Osteocyte (in vitro differentiated cells): ENCODE data around the gene EXOC5. TPM values are rescaled to one million over a fixed set of nuclear protein-coding genes. Genes with fewer than 3 reads are reported as not detected.

Experiments used
- DNase-seq: peaks from one replicate; pipeline ENCODE4 v3.0.0; 2021; ENCODE audit warnings: mixed read lengths; ENCODE audit not compliant: unreplicated experiment; ENCODE audit errors: extremely low spot score
- H3K27ac Mint-ChIP-seq: one replicate; pipeline ENCODE4 v1.8.0; 2021; ENCODE audit warnings: mild to moderate bottlenecking, mixed read lengths; ENCODE audit not compliant: unreplicated experiment
- H3K27me3 Mint-ChIP-seq: one replicate; pipeline ENCODE4 v1.8.0; 2021; ENCODE audit warnings: mixed read lengths; ENCODE audit not compliant: unreplicated experiment
- H3K36me3 Mint-ChIP-seq: one replicate; pipeline ENCODE4 v1.8.0; 2021; ENCODE audit warnings: mixed read lengths; ENCODE audit not compliant: unreplicated experiment
- H3K4me1 Mint-ChIP-seq: one replicate; pipeline ENCODE4 v1.8.0; 2021; ENCODE audit warnings: mixed read lengths; ENCODE audit not compliant: unreplicated experiment
- H3K4me3 Mint-ChIP-seq: one replicate; pipeline ENCODE4 v1.8.0; 2021; ENCODE audit warnings: mild to moderate bottlenecking, moderate library complexity, mixed read lengths; ENCODE audit not compliant: unreplicated experiment
- H3K9me3 Mint-ChIP-seq: one replicate; pipeline ENCODE4 v1.8.0; 2021; ENCODE audit warnings: mixed read lengths; ENCODE audit not compliant: unreplicated experiment
- CTCF ChIP-seq: fragments of 200-600 bp; sonication (generic); IDR thresholded peaks from 2 replicates; pipeline ENCODE4 v1.5.0; 2021; ENCODE audit warnings: antibody characterized with exemption, mild to moderate bottlenecking, moderate library complexity
- long read RNA-seq: library from polyadenylated mRNA; unstranded; transcript quantifications from one replicate; pipeline ENCODE4 v2.0.0, GENCODE V29; 2021
- total RNA-seq: library from RNA; stranded (reverse); gene quantifications from 2 replicates; pipeline ENCODE4 v1.2.1, GENCODE V29; 2021

EXOC5 gene
- 72.3 and 77.1 TPM in 2 replicates for total RNA-seq
- long read RNA-seq, full-length matches to known transcripts: 108 of 345 reads
- long read RNA-seq, partial matches to known transcripts: 211 of 345 reads
- long read RNA-seq, other reads (novel, unspliced or antisense): 26 of 345 reads

GRCh38 chr14:57268161-57269069 lies at the start of gene EXOC5, which contains the start of gene AP5M1:
EXOC5 (minus strand) TSS chr14:57268905; CDS start chr14:57268648, 257 bp downstream.
AP5M1 (plus strand) TSS chr14:57268971; CDS start chr14:57269315, 344 bp downstream.
- Mint-ChIP-seq H3K4me3 (peak within 1 kb of the TSS; percentile 93), H3K4me1 (peaks cover 44% of the 10 kb centered on the region), H3K27me3 (no peaks in the 10 kb centered on the region), H3K27ac (peak within 1 kb of the TSS; percentile 97), H3K36me3 (peaks cover 4% of the 10 kb centered on the region), H3K9me3 (no peaks in the 10 kb centered on the region)
- no peak for TF ChIP-seq CTCF
- peak; percentile 95 for DNase-seq

GRCh38 chr14:57317248-57317833 lies 48.6 kb upstream of the EXOC5 start:
- H3K27ac Mint-ChIP-seq: no peak overlapping the region
- no peak overlapping the region for H3K4me3 Mint-ChIP-seq
- peak; percentile 91 for TF ChIP-seq CTCF
- H3K27me3 Mint-ChIP-seq: peaks cover 24% of the 10 kb centered on the region
- no peaks in the 10 kb centered on the region for H3K4me1 Mint-ChIP-seq
- H3K36me3 Mint-ChIP-seq: no peaks in the 10 kb centered on the region
- no peaks in the 10 kb centered on the region for H3K9me3 Mint-ChIP-seq
- DNase-seq: peak; percentile 87

- TF ChIP-seq CTCF: no peak
- Mint-ChIP-seq H3K4me1 (no peaks in the 10 kb centered on the region), H3K27me3 (peaks cover 26% of the 10 kb centered on the region), H3K36me3 (no peaks in the 10 kb centered on the region), H3K9me3 (no peaks in the 10 kb centered on the region), H3K27ac (no peak overlapping the region), H3K4me3 (no peak overlapping the region)
- no peak for DNase-seq
Observed at GRCh38 chr14:57314396-57315089, 45.8 kb upstream of the EXOC5 start.

- no peaks in the 10 kb centered on the region for H3K4me1 Mint-ChIP-seq
- no peaks in the 10 kb centered on the region for H3K9me3 Mint-ChIP-seq
- H3K36me3 Mint-ChIP-seq: no peaks in the 10 kb centered on the region
- H3K27me3 Mint-ChIP-seq: peaks cover 28% of the 10 kb centered on the region
- no peak for DNase-seq
- TF ChIP-seq CTCF: no peak
- H3K27ac Mint-ChIP-seq: no peak overlapping the region
- H3K4me3 Mint-ChIP-seq: no peak overlapping the region
Observed at GRCh38 chr14:57302883-57303282, 34.2 kb upstream of the EXOC5 start.
